Stimulated activated CD4-positive, alpha-beta T cell treated with anti-CD3 and anti-CD28 coated beads, TNF-alpha, amount 100 ng/mL, for 48 hours (primary cell): Measurements from ENCODE around the gene KCNK17.
A peak's percentile ranks its signal among the peaks of the same experiment; 100 is the strongest.

ENCODE experiments used
- DNase-seq, 3 donors: peaks; one replicate each; pipeline ENCODE4 v3.0.0-alpha.2; 2020; ENCODE audit warnings: low read depth in 3 of 3

The KCNK17 gene, protein sequence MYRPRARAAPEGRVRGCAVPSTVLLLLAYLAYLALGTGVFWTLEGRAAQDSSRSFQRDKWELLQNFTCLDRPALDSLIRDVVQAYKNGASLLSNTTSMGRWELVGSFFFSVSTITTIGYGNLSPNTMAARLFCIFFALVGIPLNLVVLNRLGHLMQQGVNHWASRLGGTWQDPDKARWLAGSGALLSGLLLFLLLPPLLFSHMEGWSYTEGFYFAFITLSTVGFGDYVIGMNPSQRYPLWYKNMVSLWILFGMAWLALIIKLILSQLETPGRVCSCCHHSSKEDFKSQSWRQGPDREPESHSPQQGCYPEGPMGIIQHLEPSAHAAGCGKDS

GRCh38 chr6:39314273-39314795, at the start of gene KCNK17:
TSS of gene KCNK17 (minus strand) at chr6:39314419. CDS start at chr6:39314320, 99 bp downstream.
- DNase-seq, result no peak

GRCh38 chr6:39363280-39363679, 49.1 kb upstream of the KCNK17 start:
- DNase-seq, result no peak

GRCh38 chr6:39362487-39362865, 48.3 kb upstream of the KCNK17 start:
- DNase-seq, result no peak

DNA sequence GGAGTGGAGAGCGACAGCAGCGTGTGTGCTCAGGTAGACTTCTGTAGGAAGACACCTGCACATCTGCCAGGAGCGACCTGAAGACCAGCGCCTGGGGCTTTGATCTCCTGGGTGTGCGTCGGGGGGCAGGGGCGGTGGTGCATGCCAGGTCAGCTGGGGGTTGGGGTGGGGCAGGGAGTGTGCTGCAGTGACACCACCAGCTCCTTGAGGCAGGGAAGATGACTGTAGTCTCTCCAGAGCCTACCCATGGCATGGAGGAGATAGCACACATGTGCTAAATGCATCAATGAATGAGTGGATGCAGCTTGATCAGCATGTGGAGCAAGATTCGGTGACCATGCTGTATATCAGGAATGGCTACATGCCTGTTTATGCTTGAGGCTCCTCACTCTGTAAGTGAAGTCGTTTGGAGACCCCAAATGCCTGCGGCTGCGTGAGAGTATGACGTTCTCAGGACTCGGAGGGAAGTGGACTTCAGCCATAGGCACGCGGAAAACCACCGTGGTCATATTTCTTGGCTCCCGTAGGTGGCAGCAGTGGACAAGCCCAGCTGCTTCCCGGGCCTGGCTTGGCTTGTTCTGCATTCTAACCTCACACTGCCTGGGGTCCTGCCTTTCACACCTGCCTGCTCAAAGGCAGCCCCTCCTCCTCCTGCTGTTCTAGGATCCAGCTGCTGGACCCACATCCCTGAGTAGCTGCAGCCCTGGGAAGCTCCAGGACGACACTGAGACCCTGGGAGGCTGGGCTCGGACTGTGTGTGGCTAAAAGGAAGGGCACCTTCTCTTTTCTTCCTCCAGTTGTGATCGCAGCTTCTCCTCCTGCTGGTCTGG, 47.7 kb upstream of the KCNK17 start:
- DNase-seq, result peak; percentile 17 to 40 (median 35)

DNA sequence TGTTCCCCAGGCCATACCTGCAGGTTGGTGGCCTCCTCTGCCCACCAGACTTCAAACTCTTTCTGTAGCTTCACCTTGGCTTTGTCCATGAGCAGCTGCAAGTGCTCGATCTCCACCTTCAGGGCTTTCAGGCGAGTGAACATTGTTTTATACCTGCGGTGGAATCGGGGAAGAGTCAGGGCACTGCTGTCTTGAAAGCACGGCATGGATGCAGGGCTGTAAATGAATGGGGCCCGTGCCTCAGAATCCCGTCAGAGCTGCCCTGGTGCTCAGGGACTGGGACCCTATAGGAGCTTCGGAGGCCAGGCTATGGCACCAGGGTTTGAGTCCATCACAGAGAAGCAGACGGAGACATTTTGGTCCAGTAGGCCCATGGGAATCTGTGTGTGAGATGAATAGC, 46.2 kb upstream of the KCNK17 start:
- no peak for DNase-seq

DNA sequence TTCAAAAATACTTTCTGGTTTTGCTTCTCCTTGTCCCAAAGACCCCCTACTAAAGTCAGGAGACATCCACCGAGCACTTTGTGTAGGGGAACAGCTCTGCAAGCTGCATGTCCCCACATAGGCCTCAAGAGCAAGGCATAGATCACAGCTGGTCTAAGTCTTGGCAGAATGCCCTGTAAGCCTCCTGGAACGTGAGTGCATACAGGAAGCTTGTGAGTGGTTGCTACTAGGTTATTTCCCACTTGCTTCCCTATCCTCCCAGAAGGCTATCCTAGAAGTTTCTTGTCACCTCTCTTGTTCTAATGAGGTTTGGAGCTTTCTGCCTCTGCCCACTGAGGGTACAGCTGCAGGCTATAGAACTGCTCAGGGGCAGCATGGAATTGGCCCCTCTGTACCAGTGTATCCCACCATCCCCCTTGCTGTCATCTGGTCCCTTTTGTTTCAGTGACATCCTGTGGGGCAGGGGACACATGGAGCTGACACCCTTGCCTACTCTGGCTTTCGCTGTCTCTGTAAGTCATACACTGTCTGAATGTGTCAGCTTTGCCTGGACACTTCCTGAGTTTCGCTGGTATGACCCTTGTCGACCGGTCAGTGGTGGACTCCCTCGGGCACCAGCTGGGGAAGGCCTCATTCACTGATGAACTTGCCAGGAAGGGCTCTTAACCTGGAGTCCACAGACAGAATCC, 43.9 kb upstream of the KCNK17 start:
- no peak for DNase-seq

- DNase-seq, result no peak
Measured at GRCh38 chr6:39353698-39354315, 39.6 kb upstream of the KCNK17 start.

- DNase-seq, result no peak
Measured at GRCh38 chr6:39350723-39351505, 36.7 kb upstream of the KCNK17 start.

DNA sequence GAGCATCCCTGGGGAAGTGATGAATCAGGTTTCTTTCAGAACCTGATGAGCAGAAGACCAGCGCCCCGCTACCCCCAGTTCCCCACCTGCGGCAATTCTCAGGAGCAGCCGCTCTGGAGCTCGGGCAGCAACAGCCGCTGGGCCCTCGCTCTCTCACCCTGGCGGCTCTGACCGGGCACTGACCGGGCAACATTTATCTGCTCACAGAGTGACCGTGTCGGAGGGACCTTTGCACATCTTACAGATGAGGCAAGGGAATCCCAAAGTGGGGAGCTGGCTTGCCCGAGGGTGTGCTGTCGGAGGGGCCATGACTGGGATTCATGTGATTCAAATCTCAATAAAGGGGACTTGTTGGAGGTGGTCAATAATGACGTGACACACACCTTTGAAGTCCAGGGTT, 34.5 kb upstream of the KCNK17 start:
- no peak for DNase-seq

DNA sequence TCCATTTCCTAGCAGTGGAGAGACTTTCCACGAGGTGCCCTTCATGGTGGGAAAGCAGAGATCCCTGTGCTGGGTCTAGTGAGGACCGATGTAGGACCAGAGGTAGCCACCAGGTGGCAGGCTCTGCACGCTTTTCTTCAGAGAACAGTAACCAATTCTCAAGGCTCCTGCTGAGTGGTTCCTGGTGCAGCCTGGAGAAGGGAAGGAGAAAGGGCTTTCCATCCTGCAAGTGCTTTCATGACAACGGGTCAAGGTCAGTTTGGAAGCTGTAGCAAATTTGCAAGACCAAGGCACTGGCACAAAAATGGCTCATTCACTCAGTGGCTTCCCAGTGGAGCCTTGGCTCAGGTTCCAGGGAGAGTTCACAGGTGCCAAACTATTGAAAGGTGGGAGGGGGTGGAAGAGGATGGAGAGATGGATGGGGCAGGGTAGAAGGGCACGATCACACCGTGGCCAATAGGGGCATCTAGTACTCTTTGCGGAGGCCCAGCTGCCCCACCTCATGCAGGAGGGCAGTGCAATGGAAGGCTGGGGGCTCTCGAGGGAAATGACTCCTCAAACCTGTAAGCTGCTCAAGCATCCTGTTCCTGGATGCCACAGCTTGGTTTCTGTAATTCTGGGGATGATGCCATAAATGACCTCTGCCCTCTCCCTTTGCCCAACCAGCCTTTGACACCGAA, 33.8 kb upstream of the KCNK17 start:
- DNase-seq, result peak; percentile 19 to 36 (median 19)

GRCh38 chr6:39347206-39347605, 33.0 kb upstream of the KCNK17 start:
- no peak for DNase-seq

- DNase-seq, result no peak
Measured at GRCh38 chr6:39344821-39345280, 30.6 kb upstream of the KCNK17 start.

DNA sequence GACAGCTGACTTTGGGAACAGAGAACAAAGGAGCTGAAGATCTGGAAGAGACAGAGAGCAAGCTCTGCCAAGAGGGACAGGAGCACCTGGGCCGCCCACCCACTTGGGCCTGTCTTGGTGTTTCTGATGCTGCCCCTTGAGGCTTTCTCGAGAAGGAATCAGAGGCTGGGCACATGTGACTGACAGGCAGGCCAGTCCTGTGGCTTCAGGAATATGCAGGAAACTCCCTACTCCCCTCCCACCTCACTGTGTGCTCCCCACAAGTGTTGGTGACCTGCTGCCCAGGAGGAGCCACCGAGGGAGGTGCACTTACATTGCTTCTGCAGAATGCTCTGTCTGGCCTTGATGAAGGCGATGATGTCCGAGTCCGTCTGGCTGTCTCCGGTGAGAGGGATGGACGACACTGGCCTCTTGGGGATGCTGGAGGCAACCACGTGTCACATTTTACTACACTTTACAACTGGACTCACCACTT, 29.2 kb upstream of the KCNK17 start:
- DNase-seq, result no peak

DNA sequence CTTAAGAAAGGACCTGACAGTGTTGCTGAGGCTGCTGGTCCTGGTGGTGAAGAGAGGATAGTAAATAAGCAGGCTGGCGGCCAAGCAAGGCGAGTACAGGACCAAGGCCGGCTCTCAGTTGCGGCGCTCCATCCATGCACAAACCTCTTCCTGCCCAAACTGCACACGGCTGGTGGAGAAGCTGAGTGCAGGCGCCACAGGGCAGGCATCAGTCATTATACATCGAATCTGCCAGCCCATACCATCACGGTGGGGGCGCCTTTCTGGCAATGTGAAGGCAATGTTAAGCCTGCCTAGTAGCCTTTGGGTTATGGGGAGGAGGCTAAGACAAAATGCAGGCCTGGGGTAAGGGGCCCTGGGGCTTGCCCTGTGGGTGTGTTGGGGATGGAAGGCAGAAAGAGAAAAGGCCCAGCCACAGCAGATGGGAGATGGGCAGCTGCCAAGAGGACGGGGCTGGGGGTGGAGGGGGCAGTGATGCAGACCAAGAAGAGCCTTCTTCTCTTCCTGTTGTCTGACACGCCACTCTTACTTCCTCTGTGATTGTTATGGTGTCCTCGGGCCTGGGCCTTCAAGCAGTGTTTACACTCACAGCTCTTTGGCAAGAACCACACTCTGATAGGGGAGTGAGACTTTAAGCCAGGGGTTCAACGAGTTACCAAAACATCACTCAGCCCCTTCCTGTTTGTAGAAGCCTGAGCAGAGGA, 28.6 kb upstream of the KCNK17 start:
- no peak for DNase-seq

GRCh38 chr6:39341937-39342336, 27.7 kb upstream of the KCNK17 start:
- DNase-seq, result no peak

DNA sequence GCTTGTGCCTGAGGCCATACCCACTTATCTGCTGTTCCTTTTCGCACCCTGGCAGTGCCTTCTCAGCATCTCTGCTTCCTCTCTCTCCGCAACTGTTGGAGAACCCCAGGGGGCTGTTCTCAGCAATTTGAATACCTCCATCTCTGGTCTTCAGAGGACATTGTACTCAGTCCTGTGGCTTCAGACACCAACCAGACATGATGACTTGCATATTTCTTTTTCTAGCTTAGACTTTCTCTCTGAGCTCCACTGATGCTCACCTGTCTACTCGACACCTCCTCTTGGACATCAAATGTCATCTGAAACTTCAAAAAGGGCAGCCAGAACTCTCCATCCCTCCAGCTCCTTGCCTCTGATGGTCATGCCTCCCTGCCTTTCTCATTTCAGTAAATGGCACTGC, 27.1 kb upstream of the KCNK17 start:
- no peak for DNase-seq

DNA sequence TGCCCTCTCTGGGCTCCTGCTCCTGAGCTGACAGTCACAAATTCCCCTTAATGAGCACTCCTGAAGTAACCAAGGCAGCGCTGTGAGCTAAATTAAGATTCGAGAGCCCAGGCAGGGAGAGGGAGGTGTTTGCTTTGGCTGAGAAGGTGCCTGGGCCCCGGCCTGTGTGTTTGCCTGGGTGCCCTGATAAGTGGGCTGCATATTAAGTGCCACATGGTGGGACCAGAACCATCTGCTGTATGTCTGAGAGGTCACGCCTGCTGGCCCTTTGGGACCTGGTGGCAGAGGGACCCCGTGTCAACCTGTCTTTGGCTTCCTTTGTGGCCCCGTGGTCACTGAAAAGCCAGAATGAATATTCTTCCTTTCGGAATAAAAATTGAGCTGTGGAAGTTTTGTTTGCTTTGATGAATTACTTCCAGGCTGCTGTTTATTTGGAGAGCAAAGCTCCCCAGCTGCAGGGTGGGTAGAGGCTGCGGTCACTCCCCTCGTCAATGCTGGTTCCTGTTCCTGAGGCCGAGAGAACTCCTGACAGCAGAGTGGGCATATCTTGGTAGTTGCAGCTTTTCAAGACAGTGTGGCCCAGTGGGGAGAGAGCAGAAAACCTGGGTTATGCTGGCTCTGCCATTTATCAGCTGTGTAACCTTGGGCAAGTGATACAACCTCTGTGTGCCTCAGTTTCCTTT, 25.8 kb upstream of the KCNK17 start:
- DNase-seq, result no peak

DNA sequence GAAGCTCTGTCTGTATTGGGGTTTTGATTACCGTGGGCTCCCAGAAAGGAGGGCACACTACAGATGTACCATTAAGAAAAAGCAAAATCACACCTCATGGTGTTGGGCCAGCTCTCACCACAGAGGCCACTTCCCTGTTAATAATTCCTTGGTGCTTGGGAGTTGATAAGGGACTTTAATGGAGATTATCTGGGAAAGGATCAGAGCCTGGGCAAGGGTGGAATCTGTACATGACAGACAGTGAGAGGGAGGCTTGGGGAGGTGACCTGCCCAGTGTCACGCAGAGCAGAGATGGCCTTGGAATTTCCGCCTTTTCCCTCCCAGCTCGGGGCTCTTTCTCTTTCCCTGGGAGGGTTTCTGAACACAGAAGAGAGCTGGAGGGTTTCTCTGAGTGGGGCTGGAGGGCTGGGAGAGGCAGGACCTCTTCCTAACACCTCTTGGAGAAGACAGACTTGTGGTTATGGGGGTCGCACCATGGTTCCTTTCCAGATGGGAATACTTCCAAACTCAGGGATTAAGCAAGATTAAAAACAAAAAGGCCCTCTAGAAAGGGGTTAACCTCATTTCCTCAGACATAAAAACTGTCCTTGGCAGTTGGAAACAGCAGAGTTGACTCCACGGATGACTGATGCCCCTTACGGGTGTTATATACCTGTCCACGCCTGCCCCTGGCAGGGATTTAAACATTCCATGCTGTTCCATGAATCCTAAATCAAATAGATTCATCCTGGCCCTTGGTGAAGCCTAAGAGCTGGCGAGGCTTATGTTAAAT, 25.1 kb upstream of the KCNK17 start:
- DNase-seq, result no peak
